Duodenal mucosa (tissue), 2 donors: ENCODE measurements around the gene CBARP.

Experiments
- H3K27ac ChIP-seq: one replicate; pipeline ENCODE4 v1.7.0; 2013; ENCODE audit warnings: low read depth, low read length
- H3K27me3 ChIP-seq, 2 donors: one replicate each; pipeline ENCODE4 v1.7.0; 2013; ENCODE audit warnings: low read length in 2 of 2, control low read depth in 1 of 2; ENCODE audit not compliant: insufficient read depth in 2 of 2, control insufficient read depth in 1 of 2
- H3K36me3 ChIP-seq, 2 donors: one replicate each; pipeline ENCODE4 v1.7.0; 2013; ENCODE audit warnings: low read length in 2 of 2, control low read depth in 1 of 2; ENCODE audit not compliant: insufficient read depth in 2 of 2, control insufficient read depth in 1 of 2
- H3K4me1 ChIP-seq, 2 donors: one replicate each; pipeline ENCODE4 v1.7.0; 2013; ENCODE audit warnings: low read length in 2 of 2, control low read depth in 1 of 2; ENCODE audit not compliant: insufficient read depth in 2 of 2, control insufficient read depth in 1 of 2
- H3K4me3 ChIP-seq, 2 donors: one replicate each; pipeline ENCODE4 v1.7.0; 2013; ENCODE audit warnings: low read length in 2 of 2, low read depth in 1 of 2
- H3K9ac ChIP-seq, 2 donors: one replicate each; pipeline ENCODE4 v1.7.0; 2013; ENCODE audit warnings: low read length in 2 of 2, low read depth in 1 of 2
- H3K9me3 ChIP-seq, 2 donors: one replicate each; pipeline ENCODE4 v1.7.0; 2013; ENCODE audit warnings: low read length in 2 of 2, control low read depth in 1 of 2; ENCODE audit not compliant: control insufficient read depth in 1 of 2

Gene CBARP

DNA sequence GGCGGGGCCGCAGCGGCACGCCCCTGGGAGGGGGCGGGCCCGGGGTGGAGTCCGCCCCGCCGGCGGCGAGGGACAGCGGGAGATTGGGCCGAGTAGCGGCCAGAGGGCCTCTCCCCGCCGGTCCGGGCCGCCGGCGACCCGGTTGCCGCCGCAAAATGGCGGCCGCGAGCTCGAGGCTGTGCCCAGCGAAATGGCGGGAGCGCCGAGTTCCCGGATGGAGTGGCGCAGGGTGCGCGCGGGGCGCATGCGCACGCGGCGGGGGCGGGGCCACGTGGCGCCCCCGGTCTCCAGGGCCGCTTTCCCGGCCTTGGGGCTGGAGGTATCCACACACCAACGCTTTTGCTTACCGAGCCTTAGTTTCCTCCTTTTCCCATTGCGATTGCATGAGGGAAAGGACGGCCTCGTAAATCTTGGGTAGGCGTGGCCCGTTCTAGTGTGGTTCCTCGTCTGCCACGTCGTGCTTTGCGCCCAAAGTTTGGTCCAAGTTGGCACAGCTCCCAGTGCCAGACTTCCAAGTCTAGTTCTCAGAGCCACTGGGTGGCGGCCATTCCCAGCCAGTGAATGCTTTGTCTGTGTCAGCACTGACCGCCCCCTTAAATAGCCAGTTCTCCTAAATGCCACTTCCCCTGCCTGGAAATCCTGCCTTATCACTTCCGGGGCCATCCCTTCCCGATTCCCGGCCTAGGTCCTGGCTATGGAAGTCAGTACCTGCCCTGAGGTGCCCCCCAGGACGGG, 31.8 kb upstream of the CBARP start:
- Histone ChIP-seq H3K4me3 (peak overlapping the region; percentile 96 to 100), H3K27me3 (no peaks in the 10 kb centered on the region), H3K27ac (peak overlapping the region; percentile 98), H3K4me1 (peaks cover 65 to 84% of the 10 kb centered on the region in 2 donors), H3K9ac (peak overlapping the region; percentile 86 to 98), H3K36me3 (peaks cover 30 to 41% of the 10 kb centered on the region in 2 donors), H3K9me3 (no peaks in the 10 kb centered on the region)

DNA sequence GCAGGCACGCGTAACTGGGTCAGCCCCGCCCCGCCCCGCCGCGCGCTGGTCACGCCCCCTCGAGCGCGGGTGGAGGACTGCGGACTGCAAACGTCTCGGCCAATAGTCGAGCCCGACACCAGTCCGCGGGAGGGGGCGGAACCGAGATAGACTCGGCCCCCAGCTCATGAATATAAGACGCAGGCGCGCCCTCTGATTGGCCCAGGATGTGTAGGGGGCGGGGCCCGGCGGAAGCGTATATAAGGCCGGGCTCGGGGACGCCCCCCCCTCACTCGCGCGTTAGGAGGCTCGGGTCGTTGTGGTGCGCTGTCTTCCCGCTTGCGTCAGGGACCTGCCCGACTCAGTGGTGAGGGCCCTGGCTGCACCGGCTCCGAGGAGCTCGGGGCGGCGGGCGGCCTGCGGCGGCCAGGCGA, 31.3 kb upstream of the CBARP start, which contains the start of gene CIRBP:
Gene CIRBP (plus strand): TSS at position 268 of the 413 bp plus-strand sequence. CDS start 1,602 bp downstream, outside the sequence.
- Histone ChIP-seq H3K27me3 (no peaks in the 10 kb centered on the region), H3K9ac (peak within 1 kb of the TSS; percentile 86 to 98), H3K4me3 (peak within 1 kb of the TSS; percentile 96 to 100), H3K27ac (peak within 1 kb of the TSS; percentile 98), H3K4me1 (peaks cover 60 to 83% of the 10 kb centered on the region in 2 donors), H3K36me3 (peaks cover 25 to 35% of the 10 kb centered on the region in 2 donors), H3K9me3 (no peaks in the 10 kb centered on the region)

DNA sequence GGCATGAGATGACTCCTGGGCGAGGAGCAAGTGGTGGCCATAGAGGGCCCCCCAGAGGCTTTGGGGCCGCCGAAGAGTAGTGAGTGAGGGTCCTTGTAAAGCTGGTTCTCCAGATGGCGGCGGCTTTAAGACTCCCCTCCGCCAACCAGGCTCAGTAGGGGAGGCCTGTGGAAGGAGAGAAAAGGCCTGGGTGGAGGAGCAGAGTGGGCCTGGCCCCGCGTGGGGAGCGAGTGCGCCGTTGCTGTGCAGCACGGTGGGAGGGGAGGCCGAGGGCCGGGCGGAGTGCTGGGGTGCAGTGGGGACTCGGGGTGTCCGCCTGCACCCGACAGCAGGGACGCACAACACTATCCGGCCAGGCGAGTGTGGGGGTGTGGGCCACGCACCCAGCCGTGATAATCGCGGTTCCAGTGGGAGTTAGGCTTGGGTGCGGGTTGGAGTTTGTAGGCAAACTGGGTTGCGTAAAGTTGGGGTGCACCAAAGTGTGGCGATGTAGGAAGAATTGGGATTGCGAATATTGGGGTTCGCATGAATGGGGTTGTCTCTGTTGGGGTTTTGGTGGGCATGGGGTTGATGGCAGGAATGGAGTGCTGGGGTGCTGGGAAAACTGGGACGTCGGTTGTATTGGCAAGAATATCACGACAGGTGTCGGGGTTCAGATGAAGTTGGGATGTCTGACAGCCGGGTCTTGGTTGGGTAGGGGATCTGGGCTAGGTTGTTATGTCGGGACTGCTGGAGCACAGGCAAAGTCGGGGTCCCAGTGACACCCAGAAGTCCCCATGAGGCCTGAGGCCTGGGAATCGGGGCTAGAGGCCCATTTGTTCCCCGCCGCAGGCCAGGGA, 30.6 kb upstream of the CBARP start:
- Histone ChIP-seq H3K4me3 (peak overlapping the region; percentile 11 to 29), H3K27ac (peak overlapping the region; percentile 62), H3K9me3 (no peaks in the 10 kb centered on the region), H3K36me3 (peaks cover 24 to 29% of the 10 kb centered on the region in 2 donors), H3K27me3 (no peaks in the 10 kb centered on the region), H3K9ac (peak overlapping the region; percentile 10 to 51), H3K4me1 (peaks cover 57 to 76% of the 10 kb centered on the region in 2 donors)

DNA sequence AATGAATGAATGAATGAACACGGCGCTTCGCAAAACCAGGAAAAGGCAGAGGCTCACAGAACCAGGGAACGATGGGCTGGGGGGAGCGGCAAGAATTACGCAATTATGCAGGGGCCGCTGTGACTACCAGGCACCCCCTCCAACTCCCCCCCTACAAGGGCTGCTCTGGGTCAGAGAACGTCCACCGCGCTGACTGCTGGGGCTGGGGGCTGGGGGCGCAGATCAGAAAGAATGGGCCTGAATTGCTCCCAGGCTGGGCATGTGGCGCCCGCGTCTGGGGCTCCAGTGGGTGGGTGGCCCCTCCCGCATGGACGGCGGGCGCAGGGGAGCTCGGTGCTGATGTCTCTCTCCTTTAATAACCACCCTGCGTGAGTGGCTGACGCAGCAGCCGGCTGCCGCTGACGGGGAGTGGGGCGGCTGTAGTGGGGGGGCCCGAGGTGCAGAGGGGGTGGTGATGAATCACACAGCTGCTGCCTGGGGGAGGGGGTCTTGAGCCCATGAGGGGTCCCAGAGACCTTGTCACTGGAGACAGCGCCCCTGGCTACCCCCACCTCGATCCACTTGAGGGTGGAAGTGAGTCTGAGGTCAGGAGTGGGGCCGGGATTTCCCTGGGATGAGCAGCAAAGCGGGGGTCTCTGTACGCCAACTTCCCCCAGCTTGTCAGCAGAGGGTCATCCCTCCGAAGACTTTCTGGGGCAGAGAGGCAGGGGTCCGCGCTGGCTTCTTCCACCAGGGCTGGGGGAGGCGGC, 29.8 kb upstream of the CBARP start:
- H3K4me1 ChIP-seq, result peaks cover 58 to 75% of the 10 kb centered on the region in 2 donors
- peak overlapping the region; percentile 18 to 48 for H3K9ac ChIP-seq
- no peaks in the 10 kb centered on the region for H3K9me3 ChIP-seq
- no peaks in the 10 kb centered on the region for H3K27me3 ChIP-seq
- peaks cover 16 to 21% of the 10 kb centered on the region in 2 donors for H3K36me3 ChIP-seq
- no peak overlapping the region for H3K27ac ChIP-seq
- H3K4me3 ChIP-seq, result peak overlapping the region; percentile 54 to 65

DNA sequence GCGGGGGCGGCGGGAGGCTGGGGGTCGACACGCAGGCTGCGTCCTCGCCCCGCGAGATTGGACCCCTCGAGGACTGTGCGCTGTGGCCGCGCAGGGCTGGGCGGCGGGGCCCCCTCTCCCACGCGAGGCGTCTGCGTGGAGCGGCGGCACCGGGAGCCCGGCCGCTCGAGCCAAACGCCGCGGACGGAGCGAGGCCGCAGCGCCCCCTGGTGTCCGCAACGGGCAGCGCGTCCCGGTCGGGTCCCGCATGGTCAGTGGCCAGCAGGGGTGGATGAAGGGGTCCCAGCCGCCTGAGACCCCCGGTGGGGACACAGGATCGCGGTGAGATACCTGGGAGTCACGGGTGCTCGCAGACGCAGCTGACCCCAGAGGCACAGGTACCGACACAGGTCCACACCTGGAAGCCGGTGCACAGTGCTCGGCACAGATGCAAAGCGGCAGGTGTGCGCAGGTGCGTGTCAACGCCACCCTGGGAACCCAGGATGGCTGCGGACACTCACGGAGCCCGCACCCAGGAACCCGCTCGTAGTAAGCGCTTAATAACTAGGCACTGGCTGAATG, 29.2 kb upstream of the CBARP start:
- H3K4me1 ChIP-seq, result peaks cover 59 to 76% of the 10 kb centered on the region in 2 donors
- peak overlapping the region; percentile 87 for H3K27ac ChIP-seq
- peak overlapping the region; percentile 54 to 65 for H3K4me3 ChIP-seq

DNA sequence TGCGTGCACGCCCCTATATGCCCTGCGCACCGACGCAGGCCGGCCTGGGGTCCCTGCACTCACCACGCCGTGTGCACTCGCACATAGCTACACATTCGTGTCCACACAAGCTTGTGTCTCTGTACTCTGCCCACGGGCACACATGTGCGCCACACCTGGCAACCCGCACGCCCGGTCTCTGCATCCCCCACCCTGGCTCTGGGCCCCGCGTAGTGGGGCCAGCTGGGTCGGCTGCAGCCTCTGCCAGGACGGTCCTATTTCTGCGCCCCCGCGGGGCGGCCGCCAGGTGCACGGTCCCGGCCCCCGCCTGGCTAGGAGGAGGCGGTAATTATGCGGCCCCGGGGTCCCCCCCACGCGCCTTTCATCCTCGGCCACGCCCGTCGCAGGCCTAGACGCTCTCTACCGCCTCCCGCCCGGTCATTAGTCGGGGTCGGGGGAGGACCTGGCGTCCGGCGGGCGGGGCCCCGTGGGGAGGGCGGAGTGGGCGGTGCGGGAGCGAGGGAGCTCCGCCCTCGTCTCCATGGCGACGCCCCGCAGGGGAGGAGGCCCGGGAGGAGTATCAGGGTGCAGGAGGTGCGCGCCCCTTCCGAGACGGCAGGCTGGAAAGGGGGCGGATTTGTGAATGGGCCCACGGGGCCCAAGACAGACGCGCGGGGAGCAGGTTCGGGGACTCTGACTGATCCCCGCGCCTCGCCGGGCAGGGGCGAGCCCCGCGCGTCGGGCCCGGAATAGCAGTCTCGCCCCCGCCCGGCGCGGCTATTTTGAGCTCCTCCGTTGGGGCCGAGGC, 28.5 kb upstream of the CBARP start:
- Histone ChIP-seq H3K27me3 (no peaks in the 10 kb centered on the region), H3K27ac (peak overlapping the region; percentile 87), H3K36me3 (peaks cover 5 to 8% of the 10 kb centered on the region in 2 donors), H3K4me3 (peak overlapping the region; percentile 65 to 68), H3K9me3 (no peaks in the 10 kb centered on the region), H3K4me1 (peaks cover 59 to 76% of the 10 kb centered on the region in 2 donors), H3K9ac (peak overlapping the region; percentile 54 to 56)

More for the DNA sequence above, 29.2 kb upstream of the CBARP start:
- no peaks in the 10 kb centered on the region for H3K9me3 ChIP-seq
- no peaks in the 10 kb centered on the region for H3K27me3 ChIP-seq
- H3K9ac ChIP-seq, result peak overlapping the region; percentile 18 to 48
- H3K36me3 ChIP-seq, result peaks cover 11 to 14% of the 10 kb centered on the region in 2 donors

DNA sequence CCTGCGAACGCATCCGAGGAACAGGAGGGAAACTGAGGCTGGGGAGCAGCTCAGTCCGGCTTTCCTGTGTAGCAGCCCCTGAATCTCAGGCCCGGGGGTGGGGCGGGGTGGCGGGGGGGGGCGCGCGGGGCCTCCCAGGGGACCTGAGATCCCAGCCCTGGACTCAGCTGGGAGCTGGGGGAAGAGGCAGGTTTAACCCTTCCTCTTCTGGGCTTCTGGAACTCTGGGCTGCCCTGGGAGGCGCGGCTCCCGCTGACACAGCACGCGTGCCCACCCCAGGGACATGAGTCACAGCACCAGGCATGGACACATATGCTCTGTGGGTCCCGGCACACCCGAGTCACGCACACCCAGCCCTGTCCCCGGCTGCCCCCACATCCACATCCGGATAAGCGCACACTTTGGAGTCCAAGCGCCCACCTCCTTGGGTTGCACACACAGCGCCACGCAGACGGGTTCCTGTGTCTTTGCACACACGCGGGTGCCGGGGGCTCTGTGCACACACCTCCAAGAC, 27.9 kb upstream of the CBARP start:
- H3K4me3 ChIP-seq, result peak overlapping the region; percentile 65 to 68
- H3K9me3 ChIP-seq, result no peaks in the 10 kb centered on the region
- peak overlapping the region; percentile 87 for H3K27ac ChIP-seq
- H3K27me3 ChIP-seq, result no peaks in the 10 kb centered on the region
- H3K4me1 ChIP-seq, result peaks cover 53 to 73% of the 10 kb centered on the region in 2 donors
- H3K36me3 ChIP-seq, result peaks cover 0 to 1% of the 10 kb centered on the region in 2 donors
- H3K9ac ChIP-seq, result peak overlapping the region; percentile 54 to 56

DNA sequence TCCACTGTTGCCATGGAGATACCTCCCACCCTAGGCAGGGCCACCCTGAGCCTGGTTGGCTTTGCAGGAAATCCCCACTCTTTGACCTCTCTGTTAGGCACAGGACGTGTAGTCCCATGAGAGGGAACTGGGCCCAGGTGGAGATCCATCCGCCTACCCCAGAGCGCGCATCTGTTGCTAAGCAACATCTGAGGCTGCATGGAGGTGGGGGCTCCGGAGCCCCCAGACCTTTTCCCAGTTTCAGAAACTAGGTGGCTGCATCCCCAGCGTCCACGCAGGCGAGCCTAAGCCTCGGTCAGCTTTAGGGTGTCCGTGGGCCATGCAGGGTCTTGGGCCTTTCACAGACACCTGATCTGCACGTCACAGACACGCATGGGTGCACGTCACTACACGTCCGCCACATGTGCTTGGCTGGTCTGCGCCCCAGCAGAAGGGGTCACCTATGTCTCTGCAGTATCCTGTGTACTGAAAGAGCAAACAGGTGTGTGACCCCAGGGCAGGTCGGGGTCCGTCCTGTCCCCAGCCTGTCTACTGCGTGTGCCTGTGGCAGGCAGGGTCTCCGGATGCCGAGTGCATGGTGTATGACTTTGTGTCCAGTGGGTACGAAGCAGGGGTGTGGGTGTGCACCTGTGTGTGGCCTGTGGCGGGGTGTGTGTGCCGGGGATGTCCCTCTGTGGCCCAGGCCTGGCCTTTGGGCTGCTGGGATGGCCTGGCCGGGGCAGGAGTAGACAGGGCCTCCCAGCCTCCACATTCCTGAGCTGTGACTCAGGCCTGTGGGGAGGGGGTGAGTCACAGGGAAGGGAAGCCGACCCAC, 27.2 kb upstream of the CBARP start:
- Histone ChIP-seq H3K27ac (peak overlapping the region; percentile 81), H3K9ac (peak overlapping the region in 1 of 2 donors; percentile 25), H3K4me1 (peaks cover 53 to 72% of the 10 kb centered on the region in 2 donors), H3K4me3 (peak overlapping the region in 1 of 2 donors; percentile 29), H3K27me3 (no peaks in the 10 kb centered on the region), H3K9me3 (no peaks in the 10 kb centered on the region), H3K36me3 (no peaks in the 10 kb centered on the region)
